HepG2 (cell line): Measurements from ENCODE around the gene INPP5E.

ENCODE experiments used
- CC2D1A ChIP-seq: sonication (generic); formaldehyde crosslinking; IDR thresholded peaks from 2 replicates; pipeline ENCODE4 v1.8.1; 2023; ENCODE audit warnings: mild to moderate bottlenecking, missing genetic modification reagents
- PRPF4 ChIP-seq: fragments of 200-400 bp; formaldehyde crosslinking; IDR thresholded peaks from 2 replicates; pipeline ENCODE4 v1.6.1; 2016; ENCODE audit warnings: low read length, low read depth; ENCODE audit not compliant: poor library complexity, severe bottlenecking

- TF ChIP-seq CC2D1A (no peak), PRPF4 (no peak)
These were observed 21.2 kb upstream of the INPP5E start for GRCh38 chr9:136460772-136461325.
